ENCODE data around the gene TEX261. TPM values are rescaled to one million over a fixed set of nuclear protein-coding genes. Genes with fewer than 3 reads are reported as not detected.

Gene TEX261
- total and polyA plus RNA-seq, 2 of the 8 experiments (the other 6 are each of a cell fraction or from before 2014, with no cell fraction given) = 25.2 to 30.1 TPM

GRCh38 chr2:71001592-71001927, 6.9 kb upstream of the TEX261 start (continued):
- TF ChIP-seq E2F6 (IDR thresholded peaks at IDR 0.05) = peak; percentile 59
- no peak for TF ChIP-seq USF2 (IDR thresholded peaks at IDR 0.05; ENCODE audit: low read length)
- TF ChIP-seq SP1 (IDR thresholded peaks at IDR 0.05; ENCODE audit: low read depth, low read length) = no peak
- no peak for TF ChIP-seq JUND (IDR thresholded peaks at IDR 0.05; ENCODE audit: low read length)
- TF ChIP-seq HDAC2 (IDR thresholded peaks at IDR 0.05; ENCODE audit: borderline replicate concordance in 1 of 2, low read depth in 2 of 2, low read length in 2 of 2) = no peak
- TF ChIP-seq YY1 (IDR thresholded peaks at IDR 0.05; ENCODE audit: low read depth, low read length) = no peak
- no peak for TF ChIP-seq EZH2 (IDR thresholded peaks at IDR 0.05; ENCODE audit: low read depth, low read length, severe bottlenecking)

All from H1 (cell line).